Measurements from ENCODE around the gene TPSG1.

Gene TPSG1

DNA sequence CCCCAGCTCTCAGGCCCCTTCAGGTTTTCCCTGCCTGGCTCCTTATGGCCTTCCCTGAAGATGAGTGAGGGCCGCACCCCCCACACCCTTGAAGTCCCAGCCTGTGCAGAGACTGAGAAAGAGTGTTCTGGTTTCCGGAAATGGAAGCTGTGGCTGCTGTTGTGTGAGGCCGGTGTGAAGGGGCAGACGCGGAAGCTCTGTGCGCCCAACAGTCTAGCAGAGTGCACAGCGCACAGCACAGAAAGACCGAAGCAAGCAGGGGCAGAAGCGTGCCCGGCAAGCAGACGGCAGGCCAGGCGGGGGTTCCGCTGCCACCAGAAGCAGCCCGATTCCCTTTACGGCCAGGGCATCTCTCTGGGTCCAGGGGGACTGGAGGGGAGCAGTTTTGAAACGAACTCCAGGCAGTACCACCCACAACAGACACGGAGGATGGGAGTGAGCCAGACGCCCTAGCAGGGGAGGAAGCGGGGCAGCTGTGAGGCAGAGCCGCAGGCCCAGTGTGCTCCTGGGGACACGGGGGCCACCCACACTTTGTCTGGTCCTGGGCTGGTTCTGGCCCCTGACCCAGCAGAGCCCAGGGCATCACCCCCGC, 16.7 kb downstream of the TPSG1 start:
- TF ChIP-seq ZNF274 (IDR thresholded peaks at IDR 0.05; ENCODE audit: low read depth, low read length) (no peak), SUZ12 (IDR thresholded peaks at IDR 0.05; ENCODE audit: extremely low read depth, insufficient read depth, insufficient read length) (no peak), YY1 (IDR thresholded peaks at IDR 0.05; ENCODE audit: insufficient read depth, insufficient read length) (no peak)
- no peak overlapping the region for H3K9ac ChIP-seq (ENCODE audit: insufficient read length, low read depth)
- H3K36me3 ChIP-seq (ENCODE audit: insufficient read depth, insufficient read length, low read length): peaks cover 90% of the 10 kb centered on the region
- peaks cover 1% of the 10 kb centered on the region for H3K4me1 ChIP-seq (ENCODE audit: insufficient read depth, insufficient read length)
- no peak overlapping the region for H3K4me3 ChIP-seq (ENCODE audit: insufficient read length, low read depth)
- H3K27me3 ChIP-seq (ENCODE audit: insufficient read depth, insufficient read length): no peaks in the 10 kb centered on the region
- H3K9me3 ChIP-seq (ENCODE audit: insufficient read depth, low read length): no peaks in the 10 kb centered on the region
- DNase-seq (ENCODE audit: low read depth, low spot score): no peak

DNA sequence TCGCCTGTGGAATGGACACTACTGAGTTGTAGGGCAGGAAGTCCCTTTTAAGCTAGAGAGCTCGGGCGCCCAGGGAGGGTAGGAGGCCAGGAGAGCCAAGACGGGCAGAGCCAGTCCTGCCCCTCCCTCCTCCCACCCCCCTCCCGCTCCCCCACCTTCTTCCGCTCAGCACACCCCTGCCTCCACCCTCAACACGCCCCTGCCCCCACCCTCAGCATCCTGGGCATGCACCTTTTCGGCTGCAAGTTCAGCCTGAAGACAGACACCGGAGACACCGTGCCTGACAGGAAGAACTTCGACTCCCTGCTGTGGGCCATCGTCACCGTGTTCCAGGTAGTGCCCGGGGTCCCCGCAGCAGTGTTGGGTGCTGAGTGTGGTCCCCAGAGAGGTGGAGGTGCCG, 18.3 kb downstream of the TPSG1 start:
- H3K4me3 ChIP-seq (ENCODE audit: insufficient read length, low read depth): no peak overlapping the region

DNA sequence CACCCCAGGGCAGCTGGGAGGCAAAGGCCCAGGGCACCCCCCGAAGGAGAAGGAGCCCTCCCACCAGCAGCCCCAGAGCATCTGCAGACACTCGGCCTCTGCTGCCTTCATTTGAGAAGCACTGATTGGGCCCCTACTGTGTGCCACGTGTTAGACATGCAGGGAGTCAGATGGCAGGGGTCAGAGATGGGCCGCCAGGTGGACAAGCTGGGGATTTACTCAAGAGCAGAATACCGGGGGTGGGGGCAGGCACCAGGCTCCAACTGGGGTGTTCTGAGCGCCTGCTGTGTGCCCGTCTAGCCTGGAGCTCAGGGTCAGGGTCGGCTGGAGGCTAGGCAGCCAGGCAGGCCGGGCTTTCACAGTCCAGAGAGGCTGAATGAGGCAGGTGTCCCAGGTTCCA, 18.7 kb downstream of the TPSG1 start:
- DNase-seq (ENCODE audit: low read depth, low spot score): no peak
- TF ChIP-seq SUZ12 (IDR thresholded peaks at IDR 0.05; ENCODE audit: extremely low read depth, insufficient read depth, insufficient read length): no peak
- no peak for TF ChIP-seq ZNF274 (IDR thresholded peaks at IDR 0.05; ENCODE audit: low read depth, low read length)
- TF ChIP-seq YY1 (IDR thresholded peaks at IDR 0.05; ENCODE audit: insufficient read depth, insufficient read length): no peak
- Histone ChIP-seq H3K9me3 (ENCODE audit: insufficient read depth, low read length) (no peaks in the 10 kb centered on the region), H3K27me3 (ENCODE audit: insufficient read depth, insufficient read length) (no peaks in the 10 kb centered on the region), H3K36me3 (ENCODE audit: insufficient read depth, insufficient read length, low read length) (peaks cover 88% of the 10 kb centered on the region), H3K4me3 (ENCODE audit: insufficient read length, low read depth) (no peak overlapping the region), H3K4me1 (ENCODE audit: insufficient read depth, insufficient read length) (peaks cover 1% of the 10 kb centered on the region), H3K9ac (ENCODE audit: insufficient read length, low read depth) (no peak overlapping the region)

More for the DNA sequence above, 18.3 kb downstream of the TPSG1 start:
- H3K9me3 ChIP-seq (ENCODE audit: insufficient read depth, low read length): no peaks in the 10 kb centered on the region
- H3K4me1 ChIP-seq (ENCODE audit: insufficient read depth, insufficient read length): peaks cover 1% of the 10 kb centered on the region
- no peak for DNase-seq (ENCODE audit: low read depth, low spot score)
- H3K9ac ChIP-seq (ENCODE audit: insufficient read length, low read depth): no peak overlapping the region
- H3K27me3 ChIP-seq (ENCODE audit: insufficient read depth, insufficient read length): no peaks in the 10 kb centered on the region
- no peak for TF ChIP-seq SUZ12 (IDR thresholded peaks at IDR 0.05; ENCODE audit: extremely low read depth, insufficient read depth, insufficient read length)
- TF ChIP-seq ZNF274 (IDR thresholded peaks at IDR 0.05; ENCODE audit: low read depth, low read length): no peak
- no peak for TF ChIP-seq YY1 (IDR thresholded peaks at IDR 0.05; ENCODE audit: insufficient read depth, insufficient read length)
- peaks cover 88% of the 10 kb centered on the region for H3K36me3 ChIP-seq (ENCODE audit: insufficient read depth, insufficient read length, low read length)

DNA sequence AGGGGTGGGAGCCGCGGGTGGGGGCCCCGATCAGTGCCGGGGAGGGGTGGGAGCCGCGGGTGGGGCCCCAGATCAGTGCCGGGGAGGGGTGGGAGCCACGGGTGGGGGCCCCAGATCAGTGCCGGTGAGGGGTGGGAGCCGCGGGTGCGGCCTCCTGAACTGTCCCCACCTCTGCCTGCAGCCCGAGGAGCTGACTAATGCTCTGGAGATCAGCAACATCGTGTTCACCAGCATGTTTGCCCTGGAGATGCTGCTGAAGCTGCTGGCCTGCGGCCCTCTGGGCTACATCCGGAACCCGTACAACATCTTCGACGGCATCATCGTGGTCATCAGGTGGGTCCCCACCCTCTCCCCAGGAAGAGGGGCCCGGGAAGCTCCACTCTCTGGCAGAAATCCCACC, 20.1 kb downstream of the TPSG1 start:
- no peak for DNase-seq (ENCODE audit: low read depth, low spot score)
- no peak for TF ChIP-seq SUZ12 (IDR thresholded peaks at IDR 0.05; ENCODE audit: extremely low read depth, insufficient read depth, insufficient read length)
- TF ChIP-seq YY1 (IDR thresholded peaks at IDR 0.05; ENCODE audit: insufficient read depth, insufficient read length): no peak
- no peak for TF ChIP-seq ZNF274 (IDR thresholded peaks at IDR 0.05; ENCODE audit: low read depth, low read length)
- Histone ChIP-seq H3K9me3 (ENCODE audit: insufficient read depth, low read length) (no peaks in the 10 kb centered on the region), H3K4me3 (ENCODE audit: insufficient read length, low read depth) (no peak overlapping the region), H3K36me3 (ENCODE audit: insufficient read depth, insufficient read length, low read length) (peaks cover 88% of the 10 kb centered on the region), H3K27me3 (ENCODE audit: insufficient read depth, insufficient read length) (no peaks in the 10 kb centered on the region), H3K4me1 (ENCODE audit: insufficient read depth, insufficient read length) (peaks cover 1% of the 10 kb centered on the region), H3K9ac (ENCODE audit: insufficient read length, low read depth) (no peak overlapping the region)

DNA sequence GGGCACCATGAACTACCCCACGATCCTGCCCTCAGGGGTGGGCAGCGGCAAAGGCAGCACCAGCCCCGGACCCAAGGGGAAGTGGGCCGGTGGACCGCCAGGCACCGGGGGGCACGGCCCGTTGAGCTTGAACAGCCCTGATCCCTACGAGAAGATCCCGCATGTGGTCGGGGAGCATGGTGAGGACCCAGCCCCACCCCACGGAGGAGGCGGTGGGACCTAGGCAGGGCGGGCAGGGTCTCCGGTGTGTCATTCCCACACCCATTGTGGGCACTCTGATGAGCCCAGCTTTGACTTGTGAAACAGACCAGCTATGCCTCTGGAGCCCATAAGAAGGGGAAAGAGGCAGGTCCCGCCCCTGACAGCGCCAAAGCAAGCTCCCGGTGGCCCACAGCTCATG, 22.8 kb downstream of the TPSG1 start:
- Histone ChIP-seq H3K4me1 (ENCODE audit: insufficient read depth, insufficient read length) (peaks cover 1% of the 10 kb centered on the region), H3K36me3 (ENCODE audit: insufficient read depth, insufficient read length, low read length) (peaks cover 66% of the 10 kb centered on the region), H3K4me3 (ENCODE audit: insufficient read length, low read depth) (no peak overlapping the region), H3K9ac (ENCODE audit: insufficient read length, low read depth) (no peak overlapping the region), H3K27me3 (ENCODE audit: insufficient read depth, insufficient read length) (no peaks in the 10 kb centered on the region), H3K9me3 (ENCODE audit: insufficient read depth, low read length) (no peaks in the 10 kb centered on the region)
- no peak for TF ChIP-seq SUZ12 (IDR thresholded peaks at IDR 0.05; ENCODE audit: extremely low read depth, insufficient read depth, insufficient read length)
- no peak for DNase-seq (ENCODE audit: low read depth, low spot score)

DNA sequence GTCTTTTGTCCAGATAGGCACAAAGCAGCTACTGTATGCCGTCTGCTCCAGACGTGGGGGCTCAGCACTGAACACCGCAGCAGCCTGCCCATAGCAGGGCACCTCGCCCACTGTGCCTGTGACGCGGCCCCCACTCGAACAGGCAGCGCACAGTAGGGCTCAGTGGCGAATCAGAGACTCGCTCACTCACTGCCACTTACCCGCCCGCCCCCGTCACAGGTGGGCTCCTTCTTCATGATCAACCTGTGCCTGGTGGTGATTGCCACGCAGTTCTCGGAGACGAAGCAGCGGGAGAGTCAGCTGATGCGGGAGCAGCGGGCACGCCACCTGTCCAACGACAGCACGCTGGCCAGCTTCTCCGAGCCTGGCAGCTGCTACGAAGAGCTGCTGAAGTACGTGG, 23.6 kb downstream of the TPSG1 start:
- H3K36me3 ChIP-seq (ENCODE audit: insufficient read depth, insufficient read length, low read length): peaks cover 60% of the 10 kb centered on the region
- H3K9ac ChIP-seq (ENCODE audit: insufficient read length, low read depth): no peak overlapping the region
- no peak overlapping the region for H3K4me3 ChIP-seq (ENCODE audit: insufficient read length, low read depth)
- H3K27me3 ChIP-seq (ENCODE audit: insufficient read depth, insufficient read length): no peaks in the 10 kb centered on the region
- peaks cover 1% of the 10 kb centered on the region for H3K4me1 ChIP-seq (ENCODE audit: insufficient read depth, insufficient read length)
- H3K9me3 ChIP-seq (ENCODE audit: insufficient read depth, low read length): no peaks in the 10 kb centered on the region
- TF ChIP-seq YY1 (IDR thresholded peaks at IDR 0.05; ENCODE audit: insufficient read depth, insufficient read length): no peak
- no peak for TF ChIP-seq SUZ12 (IDR thresholded peaks at IDR 0.05; ENCODE audit: extremely low read depth, insufficient read depth, insufficient read length)
- no peak for TF ChIP-seq ZNF274 (IDR thresholded peaks at IDR 0.05; ENCODE audit: low read depth, low read length)
- DNase-seq (ENCODE audit: low read depth, low spot score): no peak

DNA sequence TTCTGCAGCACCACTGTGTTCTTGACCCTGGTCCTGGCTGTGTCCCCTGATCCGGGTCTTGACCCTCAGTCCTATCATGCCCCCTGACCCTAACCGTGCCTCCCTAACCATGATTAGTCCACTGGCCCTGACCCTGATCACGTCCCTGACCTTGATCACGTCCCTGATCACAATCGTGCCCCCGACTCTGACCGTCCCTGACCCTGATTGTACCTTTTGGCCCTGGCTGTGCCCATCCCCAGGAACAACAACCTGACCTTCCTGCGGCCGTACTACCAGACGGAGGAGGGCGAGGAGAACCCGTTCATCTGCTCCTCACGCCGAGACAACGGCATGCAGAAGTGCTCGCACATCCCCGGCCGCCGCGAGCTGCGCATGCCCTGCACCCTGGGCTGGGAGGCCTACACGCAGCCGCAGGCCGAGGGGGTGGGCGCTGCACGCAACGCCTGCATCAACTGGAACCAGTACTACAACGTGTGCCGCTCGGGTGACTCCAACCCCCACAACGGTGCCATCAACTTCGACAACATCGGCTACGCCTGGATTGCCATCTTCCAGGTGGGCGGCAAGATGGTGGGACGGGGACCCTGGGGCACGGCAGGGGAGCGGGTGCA, 24.9 kb downstream of the TPSG1 start:
- H3K4me1 ChIP-seq (ENCODE audit: insufficient read depth, insufficient read length): no peaks in the 10 kb centered on the region
- H3K9me3 ChIP-seq (ENCODE audit: insufficient read depth, low read length): no peaks in the 10 kb centered on the region
- H3K9ac ChIP-seq (ENCODE audit: insufficient read length, low read depth): no peak overlapping the region
- no peaks in the 10 kb centered on the region for H3K27me3 ChIP-seq (ENCODE audit: insufficient read depth, insufficient read length)
- TF ChIP-seq ZNF274 (IDR thresholded peaks at IDR 0.05; ENCODE audit: low read depth, low read length): no peak
- TF ChIP-seq YY1 (IDR thresholded peaks at IDR 0.05; ENCODE audit: insufficient read depth, insufficient read length): no peak
- TF ChIP-seq SUZ12 (IDR thresholded peaks at IDR 0.05; ENCODE audit: extremely low read depth, insufficient read depth, insufficient read length): no peak
- peaks cover 51% of the 10 kb centered on the region for H3K36me3 ChIP-seq (ENCODE audit: insufficient read depth, insufficient read length, low read length)
- no peak for DNase-seq (ENCODE audit: low read depth, low spot score)
- no peak overlapping the region for H3K4me3 ChIP-seq (ENCODE audit: insufficient read length, low read depth)

Measured in NT2/D1 (cell line).